Raji (cell line): ENCODE results near the gene ADAMTS12.

Experiments
- POLR2A ChIP-seq: IDR thresholded peaks from 2 replicates; pipeline ENCODE4 v1.6.1; 2011; ENCODE audit warnings: low read depth, low read length, control low read depth; ENCODE audit not compliant: insufficient read depth

The ADAMTS12 gene

GRCh38 chr5:33737284-33737683, 154.5 kb downstream of the ADAMTS12 start:
- no peak for TF ChIP-seq POLR2A

DNA sequence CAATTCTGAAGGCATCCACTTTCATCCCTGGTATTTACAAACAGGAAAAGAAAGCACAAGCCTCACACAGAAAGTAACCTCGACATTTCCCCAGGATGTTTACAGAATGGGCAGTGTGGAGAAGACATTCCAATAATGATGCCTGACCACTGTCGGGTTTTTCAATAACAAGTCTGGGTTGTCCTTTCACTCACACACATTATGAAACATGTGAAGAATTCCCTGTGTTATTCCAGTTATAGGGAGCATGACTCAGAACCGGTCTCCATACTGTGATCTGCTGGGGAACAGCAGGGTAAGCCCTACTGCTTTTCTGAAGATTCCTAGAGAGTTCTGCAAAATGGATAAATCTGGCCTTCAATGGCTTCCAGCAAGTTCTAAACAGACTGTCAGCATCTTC, 155.3 kb downstream of the ADAMTS12 start:
- no peak for TF ChIP-seq POLR2A

DNA sequence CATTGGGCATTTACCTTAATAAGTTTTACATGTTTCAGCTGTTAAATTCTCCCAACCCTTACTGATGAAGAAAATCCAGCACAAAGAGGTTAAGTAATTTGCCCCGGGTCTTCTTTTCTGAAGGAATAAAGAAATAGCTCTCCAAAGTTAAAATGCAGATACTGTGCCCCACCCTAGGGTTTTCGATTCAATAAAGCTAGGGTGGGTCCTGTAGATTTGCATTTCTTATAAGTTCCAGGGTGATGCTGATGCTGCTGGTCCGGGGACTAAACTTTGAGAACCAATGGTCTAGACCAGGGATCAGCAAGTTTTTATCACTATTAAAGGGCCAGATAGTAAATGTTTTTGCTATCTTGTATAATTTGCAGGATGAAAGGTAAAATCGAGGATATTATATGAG, 156.7 kb downstream of the ADAMTS12 start:
- TF ChIP-seq POLR2A = no peak

DNA sequence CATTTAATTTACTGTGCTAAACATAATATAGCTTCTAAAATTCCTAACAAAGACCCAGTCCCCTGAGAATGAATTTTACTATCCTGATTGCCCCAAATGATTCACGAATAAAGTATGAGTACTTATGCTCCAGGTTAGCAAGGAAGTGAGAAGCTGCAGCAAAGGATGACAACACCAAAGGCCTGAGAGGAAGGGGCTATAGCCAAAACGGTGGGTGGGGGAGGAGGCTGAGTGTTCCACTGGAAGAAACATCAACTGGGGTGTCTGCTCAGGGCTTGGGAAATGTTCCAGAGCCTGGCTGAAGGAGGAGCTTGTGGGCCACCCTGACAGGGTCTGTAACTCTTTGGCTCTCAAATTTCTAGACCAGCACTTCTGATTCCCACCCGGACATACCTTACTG, 157.3 kb downstream of the ADAMTS12 start:
- no peak for TF ChIP-seq POLR2A

GRCh38 chr5:33733225-33733624, 158.6 kb downstream of the ADAMTS12 start:
- TF ChIP-seq POLR2A = no peak

- no peak for TF ChIP-seq POLR2A
Observed at GRCh38 chr5:33726422-33727165, 165.2 kb downstream of the ADAMTS12 start.

DNA sequence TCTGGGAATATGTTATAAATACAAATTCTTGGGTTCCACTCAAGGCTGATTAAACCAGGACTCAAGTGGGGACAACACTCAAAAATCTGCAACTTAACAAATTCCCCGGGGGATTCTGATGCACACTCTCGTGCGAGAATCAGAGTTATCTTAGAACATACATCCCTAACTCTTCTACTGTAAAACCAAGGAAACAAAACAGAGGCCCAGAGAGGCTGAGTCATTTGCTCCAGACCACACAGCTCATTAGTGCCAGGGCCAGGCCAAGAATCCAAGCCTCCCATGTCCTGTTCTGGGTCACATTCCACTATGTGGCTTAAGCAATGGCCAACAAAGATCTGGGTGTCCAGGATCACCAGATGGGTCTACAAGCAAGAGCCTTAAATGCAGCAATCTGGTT, 166.0 kb downstream of the ADAMTS12 start:
- no peak for TF ChIP-seq POLR2A

- no peak for TF ChIP-seq POLR2A
Observed at GRCh38 chr5:33721491-33722200, 170.1 kb downstream of the ADAMTS12 start.

DNA sequence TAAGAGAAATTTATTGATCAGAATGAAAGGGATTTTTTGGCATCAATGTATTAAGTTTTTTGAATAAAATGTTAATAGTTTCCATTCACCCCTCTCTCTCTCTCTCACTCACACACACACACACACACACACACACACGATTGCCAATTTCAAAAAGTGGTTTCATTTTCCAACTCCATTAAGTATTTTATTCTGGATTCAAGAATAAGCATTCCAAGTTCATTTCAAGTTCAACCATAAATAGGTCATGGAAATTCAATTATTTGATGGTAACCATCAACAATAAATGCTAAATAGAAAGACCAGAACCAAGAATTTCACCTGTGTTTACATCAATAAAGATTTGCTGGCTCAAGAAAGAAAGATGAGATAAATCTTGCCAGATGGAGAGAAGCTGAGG, 171.6 kb downstream of the ADAMTS12 start:
- TF ChIP-seq POLR2A = no peak

DNA sequence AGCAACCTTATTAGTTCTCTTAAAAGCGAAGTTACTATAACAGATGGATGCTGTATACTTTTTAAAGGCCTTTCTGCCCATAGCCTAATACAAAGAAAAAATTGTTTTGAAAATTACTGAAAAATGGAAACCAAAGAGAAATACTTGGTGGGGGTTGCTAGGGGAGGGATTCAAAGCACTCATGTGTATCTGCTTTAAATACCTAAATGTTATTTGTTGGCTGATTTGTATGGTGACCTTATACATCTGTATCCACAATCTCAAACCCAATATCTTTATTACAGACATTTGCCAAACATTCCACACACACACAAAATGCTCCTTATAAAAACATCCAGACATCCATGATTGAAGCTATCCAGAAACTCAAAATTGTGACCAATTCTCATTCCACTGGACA, 172.0 kb downstream of the ADAMTS12 start:
- TF ChIP-seq POLR2A = no peak

DNA sequence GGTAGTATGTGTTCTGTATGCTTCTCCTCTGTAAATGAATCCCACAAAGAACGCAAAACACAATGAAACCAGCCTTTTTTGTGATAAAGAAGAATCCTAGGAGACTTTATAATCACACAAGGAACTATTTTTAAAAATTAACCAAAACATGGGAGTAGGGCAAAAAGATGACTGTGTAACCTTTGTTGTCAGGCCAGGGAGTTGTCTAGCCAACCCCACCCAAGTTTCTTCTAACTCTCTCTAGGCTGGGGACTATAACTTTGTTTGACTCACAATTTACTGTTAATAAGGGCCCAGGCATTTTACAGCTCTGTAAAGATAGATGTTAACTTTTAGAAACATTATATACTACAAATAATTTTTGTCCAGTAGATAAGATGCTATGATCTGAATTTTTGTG, 176.1 kb downstream of the ADAMTS12 start:
- TF ChIP-seq POLR2A = no peak

- TF ChIP-seq POLR2A = no peak
Observed at GRCh38 chr5:33713136-33713765, 178.5 kb downstream of the ADAMTS12 start.

GRCh38 chr5:33712664-33713063, 179.1 kb downstream of the ADAMTS12 start:
- TF ChIP-seq POLR2A = no peak

GRCh38 chr5:33711094-33711679, 180.6 kb downstream of the ADAMTS12 start:
- TF ChIP-seq POLR2A = no peak

- no peak for TF ChIP-seq POLR2A
Observed at GRCh38 chr5:33702867-33703266, 188.9 kb downstream of the ADAMTS12 start.

DNA sequence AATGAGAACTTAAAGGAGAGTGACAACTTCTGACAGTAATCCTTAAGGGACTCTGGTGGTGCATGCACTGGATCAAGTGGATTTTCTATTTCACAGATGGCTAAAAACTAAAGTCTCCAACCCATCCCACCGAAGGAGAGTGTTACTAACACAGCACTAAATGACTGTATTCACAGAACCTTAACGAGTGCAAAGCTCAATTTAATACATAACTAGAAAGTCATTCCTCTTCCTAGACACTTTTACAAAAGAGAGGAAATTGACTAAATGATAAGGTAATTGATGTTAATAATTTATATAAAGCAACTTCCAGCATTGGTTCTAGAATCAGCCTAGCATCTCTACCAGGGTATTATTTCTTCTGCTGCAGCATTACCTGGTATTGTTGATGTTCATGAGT, 189.8 kb downstream of the ADAMTS12 start:
- TF ChIP-seq POLR2A = no peak

GRCh38 chr5:33701251-33701650, 190.5 kb downstream of the ADAMTS12 start:
- TF ChIP-seq POLR2A = no peak

- TF ChIP-seq POLR2A = no peak
Observed at GRCh38 chr5:33696411-33696810, 195.4 kb downstream of the ADAMTS12 start.
